ENCODE measurements around the gene KIAA0040. TPM values are rescaled to one million over a fixed set of nuclear protein-coding genes. Genes with fewer than 3 reads are reported as not detected.

Gene KIAA0040
- total and polyA plus RNA-seq, 12 donors, result 6.3 to 37.2 (median 11.1) TPM

GRCh38 chr1:175192111-175192629 lies 406 bp downstream of the KIAA0040 start:
- TF ChIP-seq, protein P1, sequence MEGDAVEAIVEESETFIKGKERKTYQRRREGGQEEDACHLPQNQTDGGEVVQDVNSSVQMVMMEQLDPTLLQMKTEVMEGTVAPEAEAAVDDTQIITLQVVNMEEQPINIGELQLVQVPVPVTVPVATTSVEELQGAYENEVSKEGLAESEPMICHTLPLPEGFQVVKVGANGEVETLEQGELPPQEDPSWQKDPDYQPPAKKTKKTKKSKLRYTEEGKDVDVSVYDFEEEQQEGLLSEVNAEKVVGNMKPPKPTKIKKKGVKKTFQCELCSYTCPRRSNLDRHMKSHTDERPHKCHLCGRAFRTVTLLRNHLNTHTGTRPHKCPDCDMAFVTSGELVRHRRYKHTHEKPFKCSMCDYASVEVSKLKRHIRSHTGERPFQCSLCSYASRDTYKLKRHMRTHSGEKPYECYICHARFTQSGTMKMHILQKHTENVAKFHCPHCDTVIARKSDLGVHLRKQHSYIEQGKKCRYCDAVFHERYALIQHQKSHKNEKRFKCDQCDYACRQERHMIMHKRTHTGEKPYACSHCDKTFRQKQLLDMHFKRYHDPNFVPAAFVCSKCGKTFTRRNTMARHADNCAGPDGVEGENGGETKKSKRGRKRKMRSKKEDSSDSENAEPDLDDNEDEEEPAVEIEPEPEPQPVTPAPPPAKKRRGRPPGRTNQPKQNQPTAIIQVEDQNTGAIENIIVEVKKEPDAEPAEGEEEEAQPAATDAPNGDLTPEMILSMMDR (IDR thresholded peaks at IDR 0.05), result no peak
- H3K4me1 ChIP-seq, result peaks cover 6 to 65% (median 53%) of the 10 kb centered on the region in 9 donors

DNA sequence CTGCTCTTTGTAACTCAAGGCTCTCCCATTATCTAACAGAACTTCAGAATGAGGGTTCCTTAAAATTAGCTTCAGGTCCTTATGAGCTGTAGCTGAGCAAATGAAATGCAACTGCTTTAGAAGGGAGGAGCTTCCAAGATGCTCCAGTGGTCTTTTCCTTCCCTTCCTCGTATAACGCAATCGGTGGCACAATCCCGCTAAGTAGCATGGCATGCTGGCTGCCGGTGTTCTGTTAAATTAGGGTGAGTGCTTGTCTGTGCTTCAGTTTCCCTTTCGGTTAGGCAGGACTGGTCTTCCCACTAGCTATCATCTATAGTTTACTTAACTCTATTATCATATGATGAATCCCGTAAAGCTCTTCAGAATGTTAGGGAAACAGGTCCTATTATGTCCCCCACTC lies 917 bp downstream of the KIAA0040 start:
- peak in 1 of 2 donors; percentile 22 for DNase-seq
- 11 to 13% methylated on average over 7 of the region's 7 CpGs for WGBS, 2 donors
- H3K9me3 ChIP-seq, result no peaks in the 10 kb centered on the region
- peak overlapping the region; percentile 79 to 97 (median 88) for H3K27ac ChIP-seq
- peak in 5 of 8 donors; percentile 19 to 39 (median 25) for ATAC-seq
- peaks cover 6 to 67% (median 56%) of the 10 kb centered on the region in 9 donors for H3K4me1 ChIP-seq
- peaks cover 0 to 10% (median 0%) of the 10 kb centered on the region in 9 donors for H3K36me3 ChIP-seq
- intact Hi-C loops (cut with DNase I), result loop anchor here in 2 of 10 donors (2.0 to 5.0 kb wide), 2 partner anchors 34 to 35 kb away; no protein-coding TSS in a partner anchor
- H3K4me3 ChIP-seq, result peak overlapping the region; percentile 49 to 95 (median 74)
- TF ChIP-seq, protein P1 (IDR thresholded peaks at IDR 0.05), result no peak
- H3K27me3 ChIP-seq, result no peaks in the 10 kb centered on the region

More at GRCh38 chr1:175192111-175192629, 406 bp downstream of the KIAA0040 start:
- H3K36me3 ChIP-seq, result peaks cover 0 to 5% (median 0%) of the 10 kb centered on the region in 9 donors
- peak overlapping the region; percentile 79 to 97 (median 88) for H3K27ac ChIP-seq
- H3K9me3 ChIP-seq, result no peaks in the 10 kb centered on the region
- DNase-seq (peak; percentile 55 to 82), ATAC-seq (peak in 7 of 8 donors; percentile 9 to 51 (median 25))
- no peaks in the 10 kb centered on the region for H3K27me3 ChIP-seq
- intact Hi-C loops (cut with DNase I), result loop anchor here in 1 of 10 donors (5.0 kb wide), 1 partner anchor 35 kb away; no protein-coding TSS in a partner anchor
- peak overlapping the region; percentile 49 to 95 (median 74) for H3K4me3 ChIP-seq
- WGBS, 2 donors, result 1% methylated on average over 17 of the region's 17 CpGs

- DNase-seq (peak in 1 of 2 donors; percentile 37), ATAC-seq (no peak)
- Histone ChIP-seq H3K4me3 (peak overlapping the region in 1 of 10 donors; percentile 84), H3K27ac (peak overlapping the region in 9 of 10 donors; percentile 2 to 97 (median 34)), H3K36me3 (peaks cover 0 to 13% (median 0%) of the 10 kb centered on the region in 9 donors), H3K4me1 (peaks cover 6 to 85% (median 79%) of the 10 kb centered on the region in 9 donors), H3K27me3 (no peaks in the 10 kb centered on the region), H3K9me3 (no peaks in the 10 kb centered on the region)
- WGBS, 2 donors, result 46 to 64% methylated on average over 2 of the region's 2 CpGs
- TF ChIP-seq, protein P1 (IDR thresholded peaks at IDR 0.05), result no peak
- intact Hi-C loops (cut with DNase I), result no loop called here
These were observed 3.6 kb downstream of the KIAA0040 start for GRCh38 chr1:175188936-175189335.

GRCh38 chr1:175186433-175187160 lies 6.0 kb downstream of the KIAA0040 start:
- TF ChIP-seq, protein P1 (IDR thresholded peaks at IDR 0.05), result no peak
- Histone ChIP-seq H3K9me3 (no peaks in the 10 kb centered on the region), H3K27me3 (no peaks in the 10 kb centered on the region), H3K4me1 (peaks cover 0 to 90% (median 77%) of the 10 kb centered on the region in 9 donors), H3K27ac (peak overlapping the region in 8 of 10 donors; percentile 0 to 97 (median 41)), H3K4me3 (no peak overlapping the region), H3K36me3 (peaks cover 0 to 24% (median 0%) of the 10 kb centered on the region in 9 donors)
- DNase-seq (no peak), ATAC-seq (peak in 7 of 8 donors; percentile 17 to 59 (median 45))
- 58 to 74% methylated on average over 2 of the region's 2 CpGs for WGBS, 2 donors
- intact Hi-C loops (cut with DNase I), result no loop called here

Measured in heart right ventricle (tissue), 16 donors.